WTC11 (cell line): ENCODE data around the gene NEK6. TPM values are rescaled to one million over a fixed set of nuclear protein-coding genes. Genes with fewer than 3 reads are reported as not detected.

Source experiments
- ATAC-seq: fragments of 200-7000 bp; cut with Tn5 transposase; 2 replicates; pipeline ENCODE4 v1.10.0; 2021; ENCODE audit warnings: mild to moderate bottlenecking, moderate library complexity
- CTCF ChIA-PET: fragments of 300-600 bp; sonication (Branson Sonifier 250); formaldehyde crosslinking; loops from one replicate; lab custom pipeline; 2021; ENCODE audit warnings: antibody characterized with exemption; lab: Charles Lee
- POLR2A ChIA-PET: fragments of 350-600 bp; sonication (Branson Sonifier 250); formaldehyde crosslinking; loops from one replicate; lab custom pipeline; 2021; ENCODE audit warnings: antibody characterized with exemption; lab: Charles Lee
- DNase-seq: peaks from one replicate; pipeline ENCODE4 v3.0.0; 2021; ENCODE audit warnings: low spot score
- H3K27ac Mint-ChIP-seq: 2 replicates; pipeline ENCODE4 v1.8.0; 2021; ENCODE audit warnings: mixed read lengths
- H3K27me3 Mint-ChIP-seq: 2 replicates; pipeline ENCODE4 v1.8.0; 2021; ENCODE audit warnings: low read depth, mild to moderate bottlenecking, moderate library complexity, mixed read lengths
- H3K36me3 Mint-ChIP-seq: 2 replicates; pipeline ENCODE4 v1.8.0; 2021; ENCODE audit warnings: mixed read lengths
- H3K4me1 Mint-ChIP-seq: 2 replicates; pipeline ENCODE4 v1.8.0; 2022; ENCODE audit warnings: mixed read lengths
- H3K4me3 Mint-ChIP-seq: 2 replicates; pipeline ENCODE4 v1.8.0; 2021; ENCODE audit warnings: mild to moderate bottlenecking, moderate library complexity, mixed read lengths
- H3K9me3 Mint-ChIP-seq: 2 replicates; pipeline ENCODE4 v1.8.0; 2021; ENCODE audit warnings: mixed read lengths
- E2F1 ChIP-seq: sonication (generic); formaldehyde crosslinking; IDR thresholded peaks from 2 replicates; pipeline ENCODE4 v1.8.0; 2022; ENCODE audit warnings: mild to moderate bottlenecking, missing genetic modification reagents
- E2F4 ChIP-seq: sonication (generic); formaldehyde crosslinking; IDR thresholded peaks from 2 replicates; pipeline ENCODE4 v1.8.1; 2022; ENCODE audit warnings: low read depth, mild to moderate bottlenecking, moderate library complexity, missing genetic modification reagents, borderline replicate concordance
- NR2C2 ChIP-seq: sonication (generic); formaldehyde crosslinking; IDR thresholded peaks from 2 replicates; pipeline ENCODE4 v1.8.0; 2022; ENCODE audit warnings: mild to moderate bottlenecking, missing genetic modification reagents
- SMAD3 ChIP-seq: sonication (generic); formaldehyde crosslinking; IDR thresholded peaks from 2 replicates; pipeline ENCODE4 v1.8.0; 2022; ENCODE audit warnings: missing genetic modification reagents, mild to moderate bottlenecking, borderline replicate concordance
- TEAD4 ChIP-seq: sonication (generic); formaldehyde crosslinking; IDR thresholded peaks from 2 replicates; pipeline ENCODE4 v1.8.0; 2022; ENCODE audit warnings: mild to moderate bottlenecking, missing genetic modification reagents
- TP53 ChIP-seq: sonication (generic); formaldehyde crosslinking; IDR thresholded peaks from 2 replicates; pipeline ENCODE4 v1.8.1; 2023; ENCODE audit warnings: mild to moderate bottlenecking, missing genetic modification reagents
- USF1 ChIP-seq: sonication (generic); formaldehyde crosslinking; IDR thresholded peaks from 2 replicates; pipeline ENCODE4 v1.8.0; 2022; ENCODE audit warnings: mild to moderate bottlenecking, missing genetic modification reagents
- ZBTB21 ChIP-seq: sonication (generic); formaldehyde crosslinking; IDR thresholded peaks from 2 replicates; pipeline ENCODE4 v1.8.1; 2023; ENCODE audit warnings: mild to moderate bottlenecking, missing genetic modification reagents, borderline replicate concordance
- ZMAT4 ChIP-seq: fragments of 250-450 bp; sonication (Bioruptor Pico); IDR thresholded peaks from 2 replicates; pipeline ENCODE4 v1.9.0; 2021; ENCODE audit warnings: mild to moderate bottlenecking
- ZNF219 ChIP-seq: sonication (generic); formaldehyde crosslinking; IDR thresholded peaks from 2 replicates; pipeline ENCODE4 v1.8.0; 2023; ENCODE audit warnings: missing genetic modification reagents, mild to moderate bottlenecking, borderline replicate concordance
- ZNF263 ChIP-seq: sonication (generic); formaldehyde crosslinking; IDR thresholded peaks from 2 replicates; pipeline ENCODE4 v1.8.1; 2022; ENCODE audit warnings: low read depth, mild to moderate bottlenecking, moderate library complexity, missing genetic modification reagents
- ZNF281 ChIP-seq: sonication (generic); formaldehyde crosslinking; IDR thresholded peaks from 2 replicates; pipeline ENCODE4 v1.8.0; 2023; ENCODE audit warnings: mild to moderate bottlenecking, missing genetic modification reagents
- ZNF317 ChIP-seq: sonication (generic); formaldehyde crosslinking; IDR thresholded peaks from 2 replicates; pipeline ENCODE4 v1.8.1; 2023; ENCODE audit warnings: low read depth, mild to moderate bottlenecking, moderate library complexity, missing genetic modification reagents, borderline replicate concordance
- total RNA-seq: library from RNA; stranded (reverse); gene quantifications from 3 replicates; pipeline ENCODE4 v1.2.3, GENCODE V29; 2021
- TF ChIP-seq, protein P1 (sequence below): sonication (generic); formaldehyde crosslinking; IDR thresholded peaks from 2 replicates; pipeline ENCODE4 v1.8.1; 2022; ENCODE audit warnings: missing genetic modification reagents, borderline replicate concordance
- TF ChIP-seq, protein P2 (sequence below): sonication (generic); formaldehyde crosslinking; IDR thresholded peaks from 2 replicates; pipeline ENCODE4 v1.8.1; 2022; ENCODE audit warnings: mild to moderate bottlenecking, missing genetic modification reagents, moderate library complexity, borderline replicate concordance
- TF ChIP-seq, protein P3 (sequence below): fragments of 250-450 bp; sonication (Bioruptor Pico); IDR thresholded peaks from 2 replicates; pipeline ENCODE4 v1.8.0; 2021; ENCODE audit warnings: mild to moderate bottlenecking
- TF ChIP-seq, protein P4 (sequence below): sonication (generic); formaldehyde crosslinking; IDR thresholded peaks from 2 replicates; pipeline ENCODE4 v1.8.1; 2023; ENCODE audit warnings: mild to moderate bottlenecking, missing genetic modification reagents
- TF ChIP-seq, protein P5 (sequence below): sonication (generic); formaldehyde crosslinking; IDR thresholded peaks from 2 replicates; pipeline ENCODE4 v1.8.1; 2023; ENCODE audit warnings: mild to moderate bottlenecking, missing genetic modification reagents
- TF ChIP-seq, protein P6 (sequence below): sonication (generic); formaldehyde crosslinking; conservative IDR thresholded peaks from 2 replicates; pipeline ENCODE4 v1.8.1; 2022; ENCODE audit warnings: mild to moderate bottlenecking, missing genetic modification reagents

The NEK6 gene
- total RNA-seq, 1 experiment from 2014 or later = 23.0 TPM

GRCh38 chr9:124375726-124376125, 118.0 kb downstream of the NEK6 start:
- TF ChIP-seq TP53 (no peak), TEAD4 (CRISPR knock-in tag) (no peak), ZNF281 (no peak), NR2C2 (CRISPR knock-in tag) (no peak), ZNF263 (no peak), E2F1 (no peak), USF1 (CRISPR knock-in tag) (no peak), E2F4 (CRISPR knock-in tag) (no peak), ZBTB21 (no peak), ZNF317 (CRISPR knock-in tag) (no peak), ZMAT4 (no peak), ZNF219 (CRISPR knock-in tag) (no peak), SMAD3 (CRISPR knock-in tag) (no peak)
- TF ChIP-seq, protein P1, sequence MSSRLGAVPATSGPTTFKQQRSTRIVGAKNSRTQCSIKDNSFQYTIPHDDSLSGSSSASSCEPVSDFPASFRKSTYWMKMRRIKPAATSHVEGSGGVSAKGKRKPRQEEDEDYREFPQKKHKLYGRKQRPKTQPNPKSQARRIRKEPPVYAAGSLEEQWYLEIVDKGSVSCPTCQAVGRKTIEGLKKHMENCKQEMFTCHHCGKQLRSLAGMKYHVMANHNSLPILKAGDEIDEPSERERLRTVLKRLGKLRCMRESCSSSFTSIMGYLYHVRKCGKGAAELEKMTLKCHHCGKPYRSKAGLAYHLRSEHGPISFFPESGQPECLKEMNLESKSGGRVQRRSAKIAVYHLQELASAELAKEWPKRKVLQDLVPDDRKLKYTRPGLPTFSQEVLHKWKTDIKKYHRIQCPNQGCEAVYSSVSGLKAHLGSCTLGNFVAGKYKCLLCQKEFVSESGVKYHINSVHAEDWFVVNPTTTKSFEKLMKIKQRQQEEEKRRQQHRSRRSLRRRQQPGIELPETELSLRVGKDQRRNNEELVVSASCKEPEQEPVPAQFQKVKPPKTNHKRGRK (CRISPR knock-in tag) = no peak
- TF ChIP-seq, protein P2, sequence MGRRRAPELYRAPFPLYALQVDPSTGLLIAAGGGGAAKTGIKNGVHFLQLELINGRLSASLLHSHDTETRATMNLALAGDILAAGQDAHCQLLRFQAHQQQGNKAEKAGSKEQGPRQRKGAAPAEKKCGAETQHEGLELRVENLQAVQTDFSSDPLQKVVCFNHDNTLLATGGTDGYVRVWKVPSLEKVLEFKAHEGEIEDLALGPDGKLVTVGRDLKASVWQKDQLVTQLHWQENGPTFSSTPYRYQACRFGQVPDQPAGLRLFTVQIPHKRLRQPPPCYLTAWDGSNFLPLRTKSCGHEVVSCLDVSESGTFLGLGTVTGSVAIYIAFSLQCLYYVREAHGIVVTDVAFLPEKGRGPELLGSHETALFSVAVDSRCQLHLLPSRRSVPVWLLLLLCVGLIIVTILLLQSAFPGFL (CRISPR knock-in tag) = no peak
- TF ChIP-seq, protein P3, sequence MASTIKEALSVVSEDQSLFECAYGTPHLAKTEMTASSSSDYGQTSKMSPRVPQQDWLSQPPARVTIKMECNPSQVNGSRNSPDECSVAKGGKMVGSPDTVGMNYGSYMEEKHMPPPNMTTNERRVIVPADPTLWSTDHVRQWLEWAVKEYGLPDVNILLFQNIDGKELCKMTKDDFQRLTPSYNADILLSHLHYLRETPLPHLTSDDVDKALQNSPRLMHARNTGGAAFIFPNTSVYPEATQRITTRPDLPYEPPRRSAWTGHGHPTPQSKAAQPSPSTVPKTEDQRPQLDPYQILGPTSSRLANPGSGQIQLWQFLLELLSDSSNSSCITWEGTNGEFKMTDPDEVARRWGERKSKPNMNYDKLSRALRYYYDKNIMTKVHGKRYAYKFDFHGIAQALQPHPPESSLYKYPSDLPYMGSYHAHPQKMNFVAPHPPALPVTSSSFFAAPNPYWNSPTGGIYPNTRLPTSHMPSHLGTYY (CRISPR knock-in tag) = no peak
- TF ChIP-seq, protein P4, sequence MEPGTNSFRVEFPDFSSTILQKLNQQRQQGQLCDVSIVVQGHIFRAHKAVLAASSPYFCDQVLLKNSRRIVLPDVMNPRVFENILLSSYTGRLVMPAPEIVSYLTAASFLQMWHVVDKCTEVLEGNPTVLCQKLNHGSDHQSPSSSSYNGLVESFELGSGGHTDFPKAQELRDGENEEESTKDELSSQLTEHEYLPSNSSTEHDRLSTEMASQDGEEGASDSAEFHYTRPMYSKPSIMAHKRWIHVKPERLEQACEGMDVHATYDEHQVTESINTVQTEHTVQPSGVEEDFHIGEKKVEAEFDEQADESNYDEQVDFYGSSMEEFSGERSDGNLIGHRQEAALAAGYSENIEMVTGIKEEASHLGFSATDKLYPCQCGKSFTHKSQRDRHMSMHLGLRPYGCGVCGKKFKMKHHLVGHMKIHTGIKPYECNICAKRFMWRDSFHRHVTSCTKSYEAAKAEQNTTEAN (CRISPR knock-in tag) = no peak
- TF ChIP-seq, protein P5, sequence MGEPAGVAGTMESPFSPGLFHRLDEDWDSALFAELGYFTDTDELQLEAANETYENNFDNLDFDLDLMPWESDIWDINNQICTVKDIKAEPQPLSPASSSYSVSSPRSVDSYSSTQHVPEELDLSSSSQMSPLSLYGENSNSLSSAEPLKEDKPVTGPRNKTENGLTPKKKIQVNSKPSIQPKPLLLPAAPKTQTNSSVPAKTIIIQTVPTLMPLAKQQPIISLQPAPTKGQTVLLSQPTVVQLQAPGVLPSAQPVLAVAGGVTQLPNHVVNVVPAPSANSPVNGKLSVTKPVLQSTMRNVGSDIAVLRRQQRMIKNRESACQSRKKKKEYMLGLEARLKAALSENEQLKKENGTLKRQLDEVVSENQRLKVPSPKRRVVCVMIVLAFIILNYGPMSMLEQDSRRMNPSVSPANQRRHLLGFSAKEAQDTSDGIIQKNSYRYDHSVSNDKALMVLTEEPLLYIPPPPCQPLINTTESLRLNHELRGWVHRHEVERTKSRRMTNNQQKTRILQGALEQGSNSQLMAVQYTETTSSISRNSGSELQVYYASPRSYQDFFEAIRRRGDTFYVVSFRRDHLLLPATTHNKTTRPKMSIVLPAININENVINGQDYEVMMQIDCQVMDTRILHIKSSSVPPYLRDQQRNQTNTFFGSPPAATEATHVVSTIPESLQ (CRISPR knock-in tag) = no peak
- TF ChIP-seq, protein P6, sequence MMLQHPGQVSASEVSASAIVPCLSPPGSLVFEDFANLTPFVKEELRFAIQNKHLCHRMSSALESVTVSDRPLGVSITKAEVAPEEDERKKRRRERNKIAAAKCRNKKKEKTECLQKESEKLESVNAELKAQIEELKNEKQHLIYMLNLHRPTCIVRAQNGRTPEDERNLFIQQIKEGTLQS = no peak
- Mint-ChIP-seq H3K27me3 (no peaks in the 10 kb centered on the region), H3K4me1 (peaks cover 14% of the 10 kb centered on the region), H3K36me3 (peaks cover 19% of the 10 kb centered on the region), H3K9me3 (peaks cover 6% of the 10 kb centered on the region), H3K4me3 (no peak overlapping the region), H3K27ac (peak overlapping the region; percentile 12; the same call in 1 of the 2 replicates)
- DNase-seq (no peak), ATAC-seq (no peak)
- POLR2A ChIA-PET = no interaction called here
- CTCF ChIA-PET = interaction anchor here (0.6 to 1.8 kb wide), 5 partner anchors 9 to 465 kb away, joined by 3 to 5 read pairs (median 3); no protein-coding TSS in a partner anchor
